Measurements from ENCODE around the gene C8G. TPM values are rescaled to one million over a fixed set of nuclear protein-coding genes. Genes with fewer than 3 reads are reported as not detected.

The C8G gene
- total RNA-seq, 1 experiment from 2014 or later, result 2.1 TPM

- no peak overlapping the region for H3K4me3 ChIP-seq (replicated peaks in 1 of 2; ENCODE audit: low read depth in 1 of 2, low read length in 2 of 2)
- no peak for DNase-seq (ENCODE audit: low read depth, low spot score)
- no peaks in the 10 kb centered on the region for H4K20me1 ChIP-seq (ENCODE audit: insufficient read depth)
- peaks cover 29 to 57% of the 10 kb centered on the region in 2 experiments for H3K4me1 ChIP-seq (ENCODE audit: control insufficient read depth in 1 of 2, insufficient read depth in 2 of 2, low read length in 2 of 2)
- intact Hi-C loops (cut with micrococcal nuclease), result loop anchor here (10.0 kb wide), 1 partner anchor 102 kb away; the partner anchor contains the start of genes AJM1 and PHPT1
- H3K27ac ChIP-seq (ENCODE audit: low read depth, low read length), result no peak overlapping the region; the same call in 1 of the 2 replicates
- no peaks in the 10 kb centered on the region for H3K27me3 ChIP-seq (ENCODE audit: insufficient read depth, low read length)
- H3K9ac ChIP-seq (ENCODE audit: low read length), result no peak overlapping the region
- peaks cover 20% of the 10 kb centered on the region for H3K79me2 ChIP-seq (ENCODE audit: insufficient read depth, low read length)
- BruUV-seq (replicated peaks), result no TSS peak
- ATAC-seq, result no peak
- H3K9me3 ChIP-seq (ENCODE audit: control insufficient read depth in 1 of 2, insufficient read depth in 1 of 2, low read depth in 1 of 2, low read length in 2 of 2), result no peaks in the 10 kb centered on the region
- POLR2A ChIA-PET, result interaction anchor here (2.0 kb wide), 1 partner anchor 89 kb away, joined by 9 read pairs; no protein-coding TSS in a partner anchor
- no peak for TF ChIP-seq SP1 (IDR thresholded peaks at IDR 0.05; ENCODE audit: low read depth)
- TF ChIP-seq POLR2A (IDR thresholded peaks at IDR 0.05; ENCODE audit: borderline replicate concordance, extremely low read depth, insufficient read depth, insufficient read length), result no peak
- no peak for TF ChIP-seq TCF7L2 (IDR thresholded peaks at IDR 0.05; ENCODE audit: borderline replicate concordance, extremely low read depth, insufficient read depth, insufficient read length)
- TF ChIP-seq, protein P1, sequence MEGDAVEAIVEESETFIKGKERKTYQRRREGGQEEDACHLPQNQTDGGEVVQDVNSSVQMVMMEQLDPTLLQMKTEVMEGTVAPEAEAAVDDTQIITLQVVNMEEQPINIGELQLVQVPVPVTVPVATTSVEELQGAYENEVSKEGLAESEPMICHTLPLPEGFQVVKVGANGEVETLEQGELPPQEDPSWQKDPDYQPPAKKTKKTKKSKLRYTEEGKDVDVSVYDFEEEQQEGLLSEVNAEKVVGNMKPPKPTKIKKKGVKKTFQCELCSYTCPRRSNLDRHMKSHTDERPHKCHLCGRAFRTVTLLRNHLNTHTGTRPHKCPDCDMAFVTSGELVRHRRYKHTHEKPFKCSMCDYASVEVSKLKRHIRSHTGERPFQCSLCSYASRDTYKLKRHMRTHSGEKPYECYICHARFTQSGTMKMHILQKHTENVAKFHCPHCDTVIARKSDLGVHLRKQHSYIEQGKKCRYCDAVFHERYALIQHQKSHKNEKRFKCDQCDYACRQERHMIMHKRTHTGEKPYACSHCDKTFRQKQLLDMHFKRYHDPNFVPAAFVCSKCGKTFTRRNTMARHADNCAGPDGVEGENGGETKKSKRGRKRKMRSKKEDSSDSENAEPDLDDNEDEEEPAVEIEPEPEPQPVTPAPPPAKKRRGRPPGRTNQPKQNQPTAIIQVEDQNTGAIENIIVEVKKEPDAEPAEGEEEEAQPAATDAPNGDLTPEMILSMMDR (IDR thresholded peaks at IDR 0.05 in 2 of 3, conservative IDR thresholded peaks at IDR 0.05 in 1 of 3; ENCODE audit: borderline replicate concordance in 1 of 3, insufficient read depth in 1 of 3, low read depth in 2 of 3, low read length in 2 of 3), result no peak
- no peak for TF ChIP-seq YY1 (IDR thresholded peaks at IDR 0.05; ENCODE audit: extremely low read depth, insufficient replicate concordance, low read depth, low read length)
- TF ChIP-seq JUND (IDR thresholded peaks at IDR 0.05), result no peak
- H3K36me3 ChIP-seq (ENCODE audit: control insufficient read depth in 1 of 2, insufficient read depth in 2 of 2, low read length in 2 of 2), result peaks cover 5 to 8% of the 10 kb centered on the region in 2 experiments; a peak in 2 of 4 replicates
- no peak overlapping the region for H2AFZ ChIP-seq (ENCODE audit: low read depth, low read length, poor library complexity, severe bottlenecking)
- CTCF ChIA-PET, result interaction anchor here (0.6 to 3.4 kb wide), 6 partner anchors 14 to 100 kb away, joined by 3 to 109 read pairs (median 6); no protein-coding TSS in a partner anchor
- RAD21 ChIA-PET (ENCODE audit: low non-redundant PET in 1 of 2, low total read pairs in 2 of 2, uncharacterized antibody in 2 of 2, unreplicated experiment in 2 of 2), result interaction anchor here (2.0 to 2.1 kb wide), 2 partner anchors 89 kb away, joined by 21 to 25 read pairs; no protein-coding TSS in a partner anchor
- H3K4me2 ChIP-seq (ENCODE audit: low read length), result no peak overlapping the region
- H3K9me2 ChIP-seq (ENCODE audit: insufficient read depth), result no peaks in the 10 kb centered on the region
Measured at GRCh38 chr9:136946228-136947027, 1.4 kb downstream of the C8G start.
